HUDEP-2 (cell line): Measurements from ENCODE around the gene FEM1A.
"Not testable (repeated sequence)": the region's sequence is repeated elsewhere in the genome, so short reads cannot be mapped to it uniquely, and the experiment has no call there.

Experiments used
- DNase-seq, 76 experiments: peaks; one replicate each; lab custom pipeline; 2025; ENCODE audit not compliant: unreplicated experiment in 76 of 76; lab: John Stamatoyannopoulos, UW

The FEM1A gene, protein sequence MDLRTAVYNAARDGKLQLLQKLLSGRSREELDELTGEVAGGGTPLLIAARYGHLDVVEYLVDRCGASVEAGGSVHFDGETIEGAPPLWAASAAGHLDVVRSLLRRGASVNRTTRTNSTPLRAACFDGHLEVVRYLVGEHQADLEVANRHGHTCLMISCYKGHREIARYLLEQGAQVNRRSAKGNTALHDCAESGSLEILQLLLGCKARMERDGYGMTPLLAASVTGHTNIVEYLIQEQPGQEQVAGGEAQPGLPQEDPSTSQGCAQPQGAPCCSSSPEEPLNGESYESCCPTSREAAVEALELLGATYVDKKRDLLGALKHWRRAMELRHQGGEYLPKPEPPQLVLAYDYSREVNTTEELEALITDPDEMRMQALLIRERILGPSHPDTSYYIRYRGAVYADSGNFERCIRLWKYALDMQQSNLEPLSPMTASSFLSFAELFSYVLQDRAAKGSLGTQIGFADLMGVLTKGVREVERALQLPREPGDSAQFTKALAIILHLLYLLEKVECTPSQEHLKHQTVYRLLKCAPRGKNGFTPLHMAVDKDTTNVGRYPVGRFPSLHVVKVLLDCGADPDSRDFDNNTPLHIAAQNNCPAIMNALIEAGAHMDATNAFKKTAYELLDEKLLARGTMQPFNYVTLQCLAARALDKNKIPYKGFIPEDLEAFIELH

DNA sequence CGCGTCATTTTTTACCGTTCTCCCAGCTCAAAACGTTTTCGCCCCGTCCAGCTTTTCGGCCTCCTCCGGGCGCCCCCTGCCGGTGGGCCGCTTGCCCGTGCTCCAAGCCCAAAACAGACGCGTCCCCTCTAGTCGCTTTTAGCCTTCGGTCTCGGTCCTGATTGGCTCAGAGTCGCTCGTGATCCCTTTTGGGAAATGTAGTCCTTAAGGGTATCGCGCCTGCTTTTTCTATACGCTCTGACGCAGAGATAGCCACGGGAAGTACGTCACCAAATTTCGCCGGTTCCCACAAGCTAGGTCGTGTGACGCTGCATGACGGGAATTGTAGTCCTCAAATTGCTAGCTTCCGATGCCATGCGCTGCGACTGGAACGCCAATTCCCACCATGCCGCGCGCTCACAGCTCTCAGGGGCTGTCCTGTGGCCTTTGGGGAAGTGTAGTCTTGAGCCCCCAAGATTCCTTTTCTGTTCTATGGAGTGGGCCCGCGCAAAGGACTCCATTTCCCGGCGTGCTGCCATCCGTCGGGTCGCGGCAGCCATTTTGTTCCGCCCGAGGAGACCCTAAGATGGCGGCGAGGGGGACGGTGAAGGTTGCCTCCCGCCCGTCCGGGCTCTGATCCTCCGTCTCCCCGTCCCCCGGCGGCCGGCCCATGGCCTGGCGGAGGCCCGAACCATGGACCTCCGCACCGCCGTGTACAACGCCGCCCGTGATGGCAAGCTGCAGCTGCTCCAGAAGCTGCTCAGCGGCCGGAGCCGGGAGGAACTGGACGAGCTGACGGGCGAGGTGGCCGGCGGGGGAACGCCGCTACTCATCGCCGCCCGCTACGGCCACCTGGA, at the start of gene FEM1A:
Gene FEM1A (plus strand): TSS at position 552 of the 836 bp plus-strand sequence. CDS start 121 bp downstream, at position 673.
- DNase-seq, result peak; percentile 85 to 100 (median 100)

DNA sequence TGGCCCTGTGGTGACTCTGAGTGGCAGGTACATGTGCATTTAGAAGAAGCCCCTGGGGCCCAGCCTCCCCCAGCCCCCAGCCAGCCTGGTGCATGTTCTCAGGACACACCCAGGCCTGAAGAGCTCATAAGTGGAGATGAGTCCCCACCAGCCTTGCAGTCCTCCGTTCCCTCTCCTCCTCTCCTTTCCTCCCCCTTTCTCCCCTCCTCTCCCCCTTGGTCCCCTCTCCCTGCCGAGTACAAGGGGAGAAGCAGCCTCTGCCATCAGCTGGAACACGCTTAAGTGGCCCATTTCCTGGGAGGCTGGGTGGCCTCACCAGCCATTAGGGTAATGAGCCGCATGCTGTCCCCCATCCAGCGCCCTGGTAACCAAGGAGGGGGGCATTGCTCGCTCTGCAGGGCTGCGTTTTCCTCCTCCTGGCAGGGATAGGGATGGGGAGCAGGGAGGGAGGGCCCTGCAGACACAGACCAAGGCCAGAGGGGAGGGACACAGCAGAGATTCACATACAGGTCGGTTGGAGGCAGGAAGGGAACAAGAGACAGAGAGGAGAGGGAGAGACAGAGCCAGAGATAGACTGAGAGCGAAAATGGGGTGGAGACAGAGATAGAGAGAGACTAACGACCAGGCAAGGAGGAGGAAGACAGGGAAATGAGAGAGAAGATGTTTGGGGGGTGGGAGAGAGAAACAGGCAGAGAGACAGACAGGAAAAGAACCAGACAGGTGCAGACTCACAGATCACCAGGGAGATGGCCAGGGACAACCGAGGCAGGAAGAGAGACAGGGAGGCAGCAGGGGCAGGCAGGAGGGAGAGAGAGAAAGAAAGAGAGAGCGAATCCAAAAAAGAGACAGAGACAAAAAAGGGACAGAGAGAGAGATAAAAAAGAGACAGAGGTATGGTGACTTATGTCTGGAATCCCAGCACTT, 48.5 kb upstream of the FEM1A start:
- no peak for DNase-seq

GRCh38 chr19:4744451-4745174, 46.9 kb upstream of the FEM1A start:
- DNase-seq, result peak in 1 of 76 experiments; percentile 17

DNA sequence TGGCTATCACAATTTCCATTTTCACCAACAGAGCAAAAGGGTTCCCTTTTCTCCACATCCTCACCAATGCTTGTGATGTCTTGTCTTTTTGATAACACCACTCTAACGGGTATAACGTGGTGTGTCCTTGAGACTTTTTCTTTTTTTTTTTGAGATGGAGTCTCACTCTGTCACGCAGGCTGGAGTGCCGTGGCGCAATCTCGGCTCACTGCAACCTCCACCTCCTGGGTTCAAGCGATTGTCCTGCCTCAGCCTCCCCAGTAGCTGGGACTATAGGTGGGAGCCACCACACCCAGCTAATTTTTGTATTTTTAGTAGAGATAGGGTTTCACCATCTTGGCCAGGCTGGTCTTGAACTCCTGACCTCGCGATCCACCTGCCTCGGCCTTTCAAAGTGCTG, 46.4 kb upstream of the FEM1A start:
- not testable (repeated sequence) for DNase-seq

GRCh38 chr19:4745986-4746385, 45.5 kb upstream of the FEM1A start:
- DNase-seq, result no peak

GRCh38 chr19:4748185-4748584, 43.3 kb upstream of the FEM1A start:
- DNase-seq, result no peak

DNA sequence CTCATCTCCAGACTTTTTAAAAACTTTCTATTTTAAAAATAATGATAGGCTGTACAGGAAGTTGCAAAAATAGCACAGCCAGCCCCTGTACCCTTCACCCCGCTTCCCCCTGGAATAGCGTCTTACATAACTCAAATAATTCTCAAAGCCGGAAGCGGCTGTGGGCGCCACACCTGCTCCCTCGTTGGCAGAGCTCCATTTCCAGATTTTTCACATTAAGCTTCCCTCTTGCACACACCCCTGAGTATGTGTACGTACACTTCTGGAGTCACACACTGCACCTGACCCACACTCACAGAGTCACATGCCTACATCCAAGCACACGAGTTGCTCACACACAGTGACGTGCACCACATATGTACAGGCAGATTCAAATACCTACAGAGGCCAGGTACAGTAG, 42.9 kb upstream of the FEM1A start:
- no peak for DNase-seq

- DNase-seq, result no peak
These were observed 41.5 kb upstream of the FEM1A start for GRCh38 chr19:4749870-4750590.

DNA sequence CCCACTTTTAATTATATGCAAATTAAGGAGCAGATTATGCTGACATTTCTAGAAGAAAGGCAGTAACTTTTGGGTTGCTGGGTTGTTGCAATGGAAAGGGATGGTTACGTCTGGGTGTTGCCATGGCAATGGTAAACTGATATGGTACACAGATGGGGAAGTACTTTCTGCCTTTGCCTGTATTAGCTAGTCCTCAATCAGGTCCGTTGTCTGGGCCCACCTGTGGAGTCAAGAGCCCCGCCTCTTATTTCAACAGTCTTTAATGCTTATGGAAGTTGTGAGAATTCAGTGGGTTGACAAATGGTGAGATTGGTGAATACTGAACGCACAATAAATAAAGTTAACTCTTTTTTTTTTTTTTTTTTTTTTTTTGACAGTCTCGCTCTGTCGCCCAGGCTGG, 37.3 kb upstream of the FEM1A start:
- DNase-seq, result peak in 1 of 76 experiments; percentile 35

- DNase-seq, result no peak
These were observed 36.1 kb upstream of the FEM1A start for GRCh38 chr19:4755459-4755858.

- no peak for DNase-seq
These were observed 33.5 kb upstream of the FEM1A start for GRCh38 chr19:4758082-4758481.

DNA sequence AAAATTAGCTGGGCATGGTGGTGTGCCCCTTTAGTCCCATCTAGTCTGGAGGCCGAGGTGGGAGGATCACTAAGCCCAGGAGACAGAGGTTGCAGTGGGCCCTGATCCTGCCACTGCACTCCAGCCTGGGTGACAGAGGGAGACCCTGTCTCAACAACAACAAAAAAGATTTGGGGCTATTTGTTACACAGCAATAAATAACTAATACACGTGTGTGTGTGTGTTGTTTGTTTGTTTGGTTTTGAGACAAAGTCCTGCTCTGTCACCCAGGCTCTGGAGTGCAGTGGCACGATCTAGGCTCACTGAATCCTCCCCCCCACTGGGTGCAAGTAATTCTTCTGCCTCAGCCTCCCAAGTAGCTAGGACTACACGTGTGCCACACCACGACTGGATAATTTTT, 32.9 kb upstream of the FEM1A start:
- DNase-seq, result no peak

DNA sequence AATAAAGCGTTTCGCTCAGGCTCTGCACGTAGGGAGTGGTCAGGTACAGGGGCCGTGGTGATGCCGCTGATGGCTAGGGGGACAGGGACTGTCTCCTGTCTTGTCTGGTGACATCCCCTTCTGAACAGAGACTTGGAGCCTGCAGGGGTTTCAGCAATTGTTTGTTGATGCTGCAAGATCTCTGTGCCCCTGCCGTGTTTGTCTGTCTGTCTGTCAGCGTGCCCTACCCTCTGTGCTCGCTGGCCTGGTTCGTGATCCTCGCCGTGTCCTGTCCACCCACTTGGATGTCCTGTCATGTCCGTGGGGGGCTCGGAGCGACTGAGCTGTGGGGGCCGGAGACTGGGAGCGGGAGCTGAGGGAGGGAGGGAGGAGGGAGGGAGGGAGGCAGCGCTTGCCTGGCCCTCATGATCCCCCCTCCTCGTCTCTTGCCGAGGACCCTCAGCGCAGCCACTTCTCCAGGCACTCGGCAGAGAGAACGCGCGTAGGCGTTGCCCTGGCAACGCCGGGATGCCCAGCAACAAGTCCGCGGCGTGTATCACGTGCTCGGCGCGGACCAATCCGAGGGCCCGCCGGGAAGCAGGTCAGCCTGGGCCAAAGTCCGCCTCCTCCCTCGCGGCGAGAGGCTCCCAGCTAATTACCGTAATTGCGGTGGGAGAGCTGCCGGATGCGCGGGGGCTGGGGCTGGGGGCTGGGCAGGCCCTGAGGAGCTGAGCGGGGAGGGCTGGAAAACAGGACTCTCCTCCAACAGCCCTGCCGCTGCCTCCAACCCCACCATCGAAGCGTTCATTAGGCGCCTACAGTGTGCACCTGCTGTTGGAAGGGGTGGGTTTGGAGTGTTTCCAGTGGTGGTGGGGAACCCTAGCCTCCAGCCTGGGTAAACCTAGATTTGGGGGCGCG, 31.9 kb upstream of the FEM1A start:
- peak in 74 of 76 experiments; percentile 28 to 96 (median 85) for DNase-seq

GRCh38 chr19:4760285-4760650, 31.3 kb upstream of the FEM1A start:
- DNase-seq, result no peak

GRCh38 chr19:4763021-4763420, 28.5 kb upstream of the FEM1A start:
- no peak for DNase-seq

GRCh38 chr19:4764393-4764660, 27.2 kb upstream of the FEM1A start:
- DNase-seq, result no peak

DNA sequence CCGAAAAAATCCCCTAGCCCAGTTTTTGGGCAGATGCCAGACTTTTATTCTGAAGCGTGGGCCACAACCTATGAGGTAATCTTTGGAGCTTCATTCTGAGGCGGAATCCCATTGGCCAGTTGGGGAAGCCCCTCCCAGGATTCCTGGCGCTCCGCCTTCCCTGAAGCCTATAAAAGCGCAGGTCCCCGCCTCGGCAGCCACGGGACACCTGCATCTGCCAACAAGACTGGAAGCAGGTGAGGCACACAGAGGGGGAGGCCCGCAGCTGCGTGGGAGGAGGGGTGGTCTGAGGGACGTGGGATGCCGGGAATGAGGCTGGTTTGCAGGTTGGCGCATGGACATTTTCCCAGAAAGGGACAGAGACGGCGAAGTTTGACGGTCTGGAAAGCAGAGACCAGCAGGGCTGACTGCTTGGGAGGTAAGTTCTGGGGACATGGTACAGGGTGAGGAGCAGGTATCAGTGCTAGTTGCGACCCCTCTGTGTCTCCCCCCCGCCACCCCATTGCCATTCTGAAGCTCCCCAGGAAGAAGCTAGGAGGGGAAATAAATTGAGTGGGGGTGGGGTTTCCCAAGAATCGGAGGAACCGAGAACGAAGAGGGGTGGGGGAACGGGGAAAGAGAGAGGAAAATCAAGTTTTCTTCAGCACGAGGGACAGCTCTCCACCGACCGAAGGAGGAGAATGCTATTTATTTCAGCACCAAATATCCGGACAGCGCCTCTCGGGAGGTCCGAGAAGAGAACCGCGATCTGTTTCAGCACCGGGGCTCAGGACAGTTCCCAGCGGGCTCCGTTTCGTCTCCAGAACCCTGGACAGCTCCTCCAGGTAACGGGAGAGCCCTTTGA, 22.4 kb upstream of the FEM1A start:
- peak in 66 of 76 experiments; percentile 7 to 80 (median 63) for DNase-seq
